Measurements from ENCODE around the gene RELA. TPM values are rescaled to one million over a fixed set of nuclear protein-coding genes. Genes with fewer than 3 reads are reported as not detected.

RELA gene
- total RNA-seq, 1 experiment from 2014 or later: 54.9 TPM

GRCh38 chr11:65627202-65627601, 35.5 kb downstream of the RELA start:
- H3K9me3 ChIP-seq: no peaks in the 10 kb centered on the region
- intact Hi-C loops (cut with micrococcal nuclease; ENCODE audit: unreplicated experiment): no loop called here
- Mint-ChIP-seq H3K36me3 (ENCODE audit: insufficient read depth, unreplicated experiment) (peaks cover 37% of the 10 kb centered on the region), H3K27ac (ENCODE audit: unreplicated experiment) (no peak overlapping the region), H3K9me3 (ENCODE audit: unreplicated experiment) (no peaks in the 10 kb centered on the region), H3K27me3 (ENCODE audit: insufficient read depth, unreplicated experiment) (no peaks in the 10 kb centered on the region), H3K4me1 (ENCODE audit: low read depth, unreplicated experiment) (no peaks in the 10 kb centered on the region), H3K4me3 (ENCODE audit: unreplicated experiment) (no peak overlapping the region)
- H3K4me1 ChIP-seq: no peaks in the 10 kb centered on the region
- no peak overlapping the region for H3K4me3 ChIP-seq (ENCODE audit: low read depth, low read length)
- TF ChIP-seq CTCF (IDR thresholded peaks at IDR 0.05; ENCODE audit: insufficient read depth in 1 of 2, low read depth in 1 of 2, low read length in 1 of 2, severe bottlenecking in 1 of 2, unreplicated experiment in 1 of 2): no peak
- no peak for DNase-seq
- no TSS peak for BruUV-seq (replicated peaks)
- peaks cover 4% of the 10 kb centered on the region; the same call in 1 of the 2 replicates for H3K36me3 ChIP-seq (ENCODE audit: control insufficient read depth, insufficient read depth, low read length)
- H3K27me3 ChIP-seq (replicated peaks; ENCODE audit: control insufficient read depth, insufficient read depth, low read length): no peaks in the 10 kb centered on the region
- ChIA-PET CTCF (no interaction called here), POLR2A (no interaction called here)

- Mint-ChIP-seq H3K9me3 (ENCODE audit: unreplicated experiment) (no peaks in the 10 kb centered on the region), H3K27ac (ENCODE audit: unreplicated experiment) (peak overlapping the region; percentile 76), H3K4me1 (ENCODE audit: low read depth, unreplicated experiment) (no peaks in the 10 kb centered on the region), H3K4me3 (ENCODE audit: unreplicated experiment) (no peak overlapping the region), H3K36me3 (ENCODE audit: insufficient read depth, unreplicated experiment) (peaks cover 44% of the 10 kb centered on the region), H3K27me3 (ENCODE audit: insufficient read depth, unreplicated experiment) (no peaks in the 10 kb centered on the region)
- BruUV-seq (replicated peaks): no TSS peak
- H3K4me1 ChIP-seq: no peaks in the 10 kb centered on the region
- POLR2A ChIA-PET: no interaction called here
- no peaks in the 10 kb centered on the region for H3K9me3 ChIP-seq
- peak in 1 of 2 experiments; percentile 44 for TF ChIP-seq CTCF (IDR thresholded peaks at IDR 0.05; ENCODE audit: insufficient read depth in 1 of 2, low read depth in 1 of 2, low read length in 1 of 2, severe bottlenecking in 1 of 2, unreplicated experiment in 1 of 2)
- no peaks in the 10 kb centered on the region for H3K27me3 ChIP-seq (replicated peaks; ENCODE audit: control insufficient read depth, insufficient read depth, low read length)
- H3K36me3 ChIP-seq (ENCODE audit: control insufficient read depth, insufficient read depth, low read length): peaks cover 4% of the 10 kb centered on the region
- no peak overlapping the region for H3K4me3 ChIP-seq (ENCODE audit: low read depth, low read length)
- CTCF ChIA-PET: interaction anchor here (0.6 to 0.9 kb wide), 2 partner anchors 28 to 192 kb away, joined by 5 read pairs; no protein-coding TSS in a partner anchor
- intact Hi-C loops (cut with micrococcal nuclease; ENCODE audit: unreplicated experiment): no loop called here
- DNase-seq: peak in 1 of 2 experiments; percentile 34
Observed at GRCh38 chr11:65625628-65626342, 36.9 kb downstream of the RELA start.

- Mint-ChIP-seq H3K9me3 (ENCODE audit: unreplicated experiment) (no peaks in the 10 kb centered on the region), H3K4me3 (ENCODE audit: unreplicated experiment) (no peak overlapping the region), H3K27me3 (ENCODE audit: insufficient read depth, unreplicated experiment) (no peaks in the 10 kb centered on the region), H3K4me1 (ENCODE audit: low read depth, unreplicated experiment) (no peaks in the 10 kb centered on the region), H3K36me3 (ENCODE audit: insufficient read depth, unreplicated experiment) (peaks cover 51% of the 10 kb centered on the region), H3K27ac (ENCODE audit: unreplicated experiment) (no peak overlapping the region)
- H3K4me1 ChIP-seq: 0 out of 2 replicates have a peak, but pooled peaks cover 3% of the 10 kb centered on the region
- intact Hi-C loops (cut with micrococcal nuclease; ENCODE audit: unreplicated experiment): no loop called here
- ChIA-PET POLR2A (no interaction called here), CTCF (interaction anchor here (0.6 kb wide), 1 partner anchor 542 kb away, joined by 4 read pairs; no protein-coding TSS in a partner anchor)
- no peak overlapping the region for H3K4me3 ChIP-seq (ENCODE audit: low read depth, low read length)
- H3K9me3 ChIP-seq: no peaks in the 10 kb centered on the region
- peaks cover 4% of the 10 kb centered on the region for H3K36me3 ChIP-seq (ENCODE audit: control insufficient read depth, insufficient read depth, low read length)
- no peak for DNase-seq
- no peaks in the 10 kb centered on the region for H3K27me3 ChIP-seq (replicated peaks; ENCODE audit: control insufficient read depth, insufficient read depth, low read length)
- TF ChIP-seq CTCF (IDR thresholded peaks at IDR 0.05; ENCODE audit: insufficient read depth in 1 of 2, low read depth in 1 of 2, low read length in 1 of 2, severe bottlenecking in 1 of 2, unreplicated experiment in 1 of 2): no peak
- no TSS peak for BruUV-seq (replicated peaks)
Observed at GRCh38 chr11:65624931-65625627, 37.6 kb downstream of the RELA start.
